H1 (cell line): ENCODE results near the gene SEC24B. TPM values are rescaled to one million over a fixed set of nuclear protein-coding genes. Genes with fewer than 3 reads are reported as not detected.

Experiments
- CTCF ChIA-PET: fragments of 300-600 bp; sonication (Branson Sonifier 250); formaldehyde crosslinking; loops from one replicate; lab custom pipeline; 2021; ENCODE audit not compliant: partially characterized antibody; lab: Charles Lee
- POLR2A ChIA-PET: fragments of 300-600 bp; sonication (Branson Sonifier 250); formaldehyde crosslinking; loops from one replicate; lab custom pipeline; 2021; ENCODE audit warnings: inconsistent platforms; ENCODE audit not compliant: partially characterized antibody; lab: Charles Lee
- DNase-seq, 2 experiments: peaks; one replicate each; pipeline versions ENCODE4 v3.0.0 to v3.0.0-alpha.2; 2010 to 2022; ENCODE audit warnings: low spot score in 2 of 2, low read depth in 1 of 2, mixed read lengths in 1 of 2
- FAIRE-seq: peaks from 2 replicates; lab custom pipeline; 2011; peaks lifted over from hg19 to GRCh38; lab: Jason Lieb, UNC
- H2AFZ ChIP-seq: 2 replicates; pipeline ENCODE4 v1.8.1; 2012; ENCODE audit warnings: low read length, inconsistent platforms
- H2AK5ac ChIP-seq: 2 replicates; pipeline ENCODE4 v1.6.1; 2013; ENCODE audit warnings: low read depth, low read length
- H2BK120ac ChIP-seq: replicated peaks from 2 replicates; pipeline ENCODE3; 2013; ENCODE audit warnings: low read depth, low read length, inconsistent platforms
- H2BK12ac ChIP-seq: 2 replicates; pipeline ENCODE4 v1.6.1; 2013; ENCODE audit warnings: low read depth, low read length
- H2BK15ac ChIP-seq: 2 replicates; pipeline ENCODE4 v1.6.1; 2013; ENCODE audit warnings: low read length
- H2BK20ac ChIP-seq: 2 replicates; pipeline ENCODE4 v1.6.1; 2013; ENCODE audit warnings: low read length
- H2BK5ac ChIP-seq: 2 replicates; pipeline ENCODE4 v1.6.1; 2013; ENCODE audit warnings: low read depth, low read length
- H3K14ac ChIP-seq: 2 replicates; pipeline ENCODE4 v1.6.1; 2013; ENCODE audit warnings: inconsistent platforms; ENCODE audit not compliant: insufficient read length
- H3K18ac ChIP-seq: 2 replicates; pipeline ENCODE4 v1.6.1; 2013; ENCODE audit warnings: low read length; ENCODE audit errors: extremely low read depth
- H3K23ac ChIP-seq: 2 replicates; pipeline ENCODE4 v1.6.1; 2013; ENCODE audit warnings: inconsistent platforms; ENCODE audit not compliant: insufficient read length
- H3K23me2 ChIP-seq: 2 replicates; pipeline ENCODE4 v1.6.1; 2013; ENCODE audit warnings: low read depth, low read length
- H3K27ac ChIP-seq: 2 replicates; pipeline ENCODE4 v1.6.1; 2011; ENCODE audit warnings: low read depth, low read length, inconsistent platforms
- H3K27me3 ChIP-seq, 4 experiments: replicated peaks in 1 of 4; 1 replicate in 1 of 4; 2 replicates in 3 of 4; pipeline versions ENCODE4 v1.6.1 to v1.8.1; 2011 to 2013; ENCODE audit warnings: low read length in 3 of 4, mild to moderate bottlenecking in 3 of 4, inconsistent platforms in 2 of 4, mixed read lengths in 2 of 4, moderate library complexity in 1 of 4; ENCODE audit not compliant: control insufficient read depth in 3 of 4, insufficient read depth in 3 of 4; ENCODE audit errors: extremely low read depth in 1 of 4
- H3K36me3 ChIP-seq, 4 experiments: 2 replicates each; pipeline versions ENCODE4 v1.6.1 to v1.8.1; 2011 to 2013; ENCODE audit warnings: mild to moderate bottlenecking in 4 of 4, low read length in 3 of 4, moderate library complexity in 2 of 4, control low read depth in 1 of 4, inconsistent platforms in 1 of 4; ENCODE audit not compliant: insufficient read depth in 4 of 4, control insufficient read depth in 2 of 4
- H3K4ac ChIP-seq: replicated peaks from 2 replicates; pipeline ENCODE3; 2013; ENCODE audit warnings: low read length, low read depth, mixed read lengths, inconsistent platforms; ENCODE audit not compliant: insufficient read length
- H3K4me1 ChIP-seq, 4 experiments: replicated peaks in 1 of 4; 1 replicate in 1 of 4; 2 replicates in 3 of 4; pipeline versions ENCODE4 v1.6.1 to v1.8.1; 2011 to 2013; ENCODE audit warnings: low read length in 3 of 4, inconsistent platforms in 2 of 4, mixed read lengths in 1 of 4; ENCODE audit not compliant: insufficient read depth in 4 of 4, control insufficient read depth in 3 of 4
- H3K4me2 ChIP-seq, 2 experiments: 2 replicates each; pipeline versions ENCODE4 v1.6.1 to v1.8.1; 2011 to 2013; ENCODE audit warnings: low read depth in 2 of 2, low read length in 2 of 2, control low read depth in 1 of 2, inconsistent platforms in 1 of 2, mild to moderate bottlenecking in 1 of 2; ENCODE audit not compliant: insufficient read depth in 1 of 2
- H3K4me3 ChIP-seq, 4 experiments: fragments of 200-600, 300-600 bp in 1 of 4; sonication (generic), shearing (Covaris generic), sonication (Bioruptor Twin) in 1 of 4; 2 replicates each; pipeline versions ENCODE4 v1.5.1 to v1.8.1; 2011 to 2016; ENCODE audit warnings: low read length in 4 of 4, low read depth in 3 of 4, control low read depth in 2 of 4, inconsistent platforms in 2 of 4, mild to moderate bottlenecking in 2 of 4, mixed read lengths in 1 of 4, moderate library complexity in 1 of 4; ENCODE audit not compliant: insufficient read depth in 2 of 4; ENCODE audit errors: extremely low read depth in 1 of 4
- H3K56ac ChIP-seq: replicated peaks from 2 replicates; pipeline ENCODE3; 2013; ENCODE audit warnings: low read depth, mild to moderate bottlenecking, mixed read lengths, low read length, inconsistent platforms; ENCODE audit not compliant: insufficient read length
- H3K79me1 ChIP-seq: 2 replicates; pipeline ENCODE4 v1.6.1; 2013; ENCODE audit warnings: low read depth, low read length, control low read depth
- H3K79me2 ChIP-seq, 2 experiments: 2 replicates each; pipeline versions ENCODE4 v1.6.1 to v1.8.1; 2012 to 2013; ENCODE audit warnings: low read length in 2 of 2, mild to moderate bottlenecking in 2 of 2, inconsistent platforms in 1 of 2; ENCODE audit not compliant: insufficient read depth in 2 of 2, control insufficient read depth in 1 of 2
- H3K9ac ChIP-seq, 4 experiments: replicated peaks in 1 of 4; 1 replicate in 1 of 4; 2 replicates in 3 of 4; pipeline versions ENCODE4 v1.6.1 to v1.8.1; 2011 to 2013; ENCODE audit warnings: low read depth in 3 of 4, low read length in 3 of 4, control low read depth in 2 of 4, mild to moderate bottlenecking in 2 of 4, moderate library complexity in 2 of 4, inconsistent platforms in 1 of 4; ENCODE audit errors: extremely low read depth in 1 of 4
- H3K9me3 ChIP-seq, 2 experiments: 2 replicates each; pipeline versions ENCODE4 v1.6.1 to v1.8.1; 2012 to 2013; ENCODE audit warnings: mild to moderate bottlenecking in 2 of 2, moderate library complexity in 2 of 2, control low read depth in 1 of 2, inconsistent platforms in 1 of 2, low read depth in 1 of 2, low read length in 1 of 2, mixed read lengths in 1 of 2; ENCODE audit not compliant: insufficient read depth in 2 of 2
- H4K20me1 ChIP-seq, 2 experiments: replicated peaks in 1 of 2; 2 replicates each; pipeline versions ENCODE3 to v1.8.1; 2011 to 2013; ENCODE audit warnings: inconsistent platforms in 2 of 2, low read length in 2 of 2, mild to moderate bottlenecking in 1 of 2; ENCODE audit not compliant: insufficient read depth in 2 of 2, control insufficient read depth in 1 of 2
- H4K5ac ChIP-seq: 2 replicates; pipeline ENCODE4 v1.6.1; 2013; ENCODE audit warnings: low read length, low read depth, mixed read lengths, inconsistent platforms; ENCODE audit not compliant: insufficient read length
- H4K8ac ChIP-seq: 2 replicates; pipeline ENCODE4 v1.8.0; 2013; ENCODE audit warnings: mild to moderate bottlenecking, moderate library complexity, low read length, inconsistent platforms; ENCODE audit not compliant: insufficient read depth; ENCODE audit errors: extremely low read depth
- H4K91ac ChIP-seq: replicated peaks from 2 replicates; pipeline ENCODE3; 2013; ENCODE audit warnings: low read length, mixed read lengths, inconsistent platforms; ENCODE audit not compliant: insufficient read length
- BRCA1 ChIP-seq: IDR thresholded peaks from 2 replicates; pipeline ENCODE4 v1.6.1; 2012; ENCODE audit warnings: low read depth, low read length, improper control_type of control experiment
- CTBP2 ChIP-seq: IDR thresholded peaks from 2 replicates; pipeline ENCODE4 v1.7.0; 2011; ENCODE audit warnings: borderline replicate concordance, mild to moderate bottlenecking, moderate library complexity, mixed read lengths, low read length; ENCODE audit not compliant: insufficient read depth, insufficient read length
- EP300 ChIP-seq, 2 experiments: IDR thresholded peaks; 1 replicate in 1 of 2; 2 replicates in 1 of 2; pipeline ENCODE4 v1.6.1; 2011 to 2012; ENCODE audit warnings: low read depth in 2 of 2, low read length in 2 of 2, mild to moderate bottlenecking in 2 of 2, borderline replicate concordance in 1 of 2, inconsistent platforms in 1 of 2, moderate library complexity in 1 of 2
- FOSL1 ChIP-seq: IDR thresholded peaks from 2 replicates; pipeline ENCODE4 v1.6.1; 2011; ENCODE audit warnings: mild to moderate bottlenecking, low read depth, low read length, moderate library complexity; ENCODE audit not compliant: insufficient read depth
- GABPA ChIP-seq: IDR thresholded peaks from 2 replicates; pipeline ENCODE4 v1.6.1; 2011; ENCODE audit warnings: mild to moderate bottlenecking, low read length, moderate library complexity, borderline replicate concordance; ENCODE audit not compliant: insufficient read depth
- JUND ChIP-seq: IDR thresholded peaks from 2 replicates; pipeline ENCODE4 v1.6.1; 2011; ENCODE audit warnings: mild to moderate bottlenecking, improper control_type of control experiment, low read length
- NANOG ChIP-seq: IDR thresholded peaks from 2 replicates; pipeline ENCODE4 v1.6.1; 2011; ENCODE audit warnings: low read length, low read depth, mild to moderate bottlenecking, inconsistent platforms; ENCODE audit not compliant: insufficient read depth, poor library complexity, severe bottlenecking
- POLR2A ChIP-seq, 2 experiments: IDR thresholded peaks; 1 replicate in 1 of 2; 2 replicates in 1 of 2; pipeline ENCODE4 v1.6.1; 2011; ENCODE audit warnings: low read depth in 2 of 2, low read length in 2 of 2, mild to moderate bottlenecking in 2 of 2; ENCODE audit errors: control extremely low read depth in 1 of 2
- SRF ChIP-seq: IDR thresholded peaks from 2 replicates; pipeline ENCODE4 v1.6.1; 2011; ENCODE audit warnings: mild to moderate bottlenecking, low read depth, low read length, moderate library complexity
- TAF1 ChIP-seq: IDR thresholded peaks from 2 replicates; pipeline ENCODE4 v1.6.1; 2011; ENCODE audit warnings: mild to moderate bottlenecking, low read depth, low read length
- USF2 ChIP-seq: IDR thresholded peaks from 2 replicates; pipeline ENCODE4 v1.6.1; 2011; ENCODE audit warnings: low read length, improper control_type of control experiment
- YY1 ChIP-seq: IDR thresholded peaks from 2 replicates; pipeline ENCODE4 v1.6.1; 2011; ENCODE audit warnings: low read depth, mild to moderate bottlenecking, low read length
- WGBS, 2 experiments: shearing (Covaris generic) in 1 of 2; methylation state at CpG; one replicate each; pipeline versions ENCODE4 v1.1.6 to v1.1.7; 2013 to 2015; ENCODE audit warnings: low lambda C conversion rate in 2 of 2, mixed read lengths in 2 of 2, inconsistent platforms in 1 of 2, low coverage in 1 of 2, missing lambda C conversion rate in 1 of 2; ENCODE audit not compliant: insufficient replicate concordance in 2 of 2, insufficient coverage in 1 of 2, insufficient read length in 1 of 2; ENCODE audit errors: extremely low coverage in 1 of 2, missing lambda C conversion rate in 1 of 2; 5-methylcytosine and 5-hydroxymethylcytosine counted together
- polyA plus RNA-seq, 7 experiments: library from polyadenylated mRNA; depleted of rRNA in 3 of 7; stranded (reverse) in 5 of 7; unstranded in 2 of 7; fragments of >200 nt in 5 of 7; fragments of 200-250 nt in 2 of 7; gene quantifications; 1 replicate in 5 of 7; 2 replicates in 1 of 7; 4 replicates in 1 of 7; pipeline versions ENCODE4 v1.2.1 to v1.2.3, GENCODE V29; 2011 to 2013; ENCODE audit warnings: missing spikeins in 2 of 7, mixed read lengths in 2 of 7
- total RNA-seq: library from RNA; stranded (reverse); fragmentation: NEBNext Ultra II Directional; extraction: Animal tissue kit (Norgen Biotek cat#: 25700); gene quantifications from 2 replicates; pipeline ENCODE4 v1.2.1, GENCODE V29; 2021

SEC24B gene
- total and polyA plus RNA-seq, 2 of the 8 experiments (the other 6 are each of a cell fraction or from before 2014, with no cell fraction given), result 25.6 to 30.9 TPM

GRCh38 chr4:109395694-109396093, 37.9 kb upstream of the SEC24B start:
- no peaks in the 10 kb centered on the region for H3K79me1 ChIP-seq
- H2AK5ac ChIP-seq, result no peak overlapping the region
- H3K23me2 ChIP-seq, result no peaks in the 10 kb centered on the region; the same call in 1 of the 2 replicates
- TF ChIP-seq TAF1, result no peak
- no peak for TF ChIP-seq YY1
- no peak for TF ChIP-seq FOSL1
- TF ChIP-seq POLR2A (IDR thresholded peaks at IDR 0.05; ENCODE audit: control extremely low read depth in 1 of 2, low read depth in 2 of 2, low read length in 2 of 2), result no peak
- TF ChIP-seq CTBP2, result no peak
- no peak for TF ChIP-seq SRF
- TF ChIP-seq JUND, result no peak
- no peak for TF ChIP-seq BRCA1
- TF ChIP-seq NANOG, result no peak
- TF ChIP-seq GABPA, result no peak
- no peak for TF ChIP-seq EP300 (IDR thresholded peaks at IDR 0.05; ENCODE audit: borderline replicate concordance in 1 of 2, low read depth in 2 of 2, low read length in 2 of 2)
- TF ChIP-seq USF2, result no peak
- H3K9me3 ChIP-seq, result no peaks in the 10 kb centered on the region
- H4K5ac ChIP-seq, result no peak overlapping the region
- H3K79me2 ChIP-seq, result no peaks in the 10 kb centered on the region
- no peak for FAIRE-seq
- H4K8ac ChIP-seq, result no peak overlapping the region
- no peak overlapping the region for H2AFZ ChIP-seq
- no peak overlapping the region for H2BK20ac ChIP-seq
- H2BK120ac ChIP-seq, result no peak overlapping the region
- no peaks in the 10 kb centered on the region for H3K4me1 ChIP-seq
- no peak overlapping the region for H3K4me3 ChIP-seq
- H3K18ac ChIP-seq, result no peak overlapping the region
- no peak overlapping the region for H3K4me2 ChIP-seq
- no peak overlapping the region for H3K56ac ChIP-seq
- H3K9ac ChIP-seq, result no peak overlapping the region; a peak in 1 of 7 replicates
- H4K20me1 ChIP-seq, result no peaks in the 10 kb centered on the region
- H2BK12ac ChIP-seq, result no peak overlapping the region
- no peaks in the 10 kb centered on the region for H3K27me3 ChIP-seq
- no peak overlapping the region for H2BK5ac ChIP-seq
- no peak overlapping the region for H4K91ac ChIP-seq
- H3K14ac ChIP-seq, result no peak overlapping the region
- H2BK15ac ChIP-seq, result no peak overlapping the region
- H3K36me3 ChIP-seq, result no peaks in the 10 kb centered on the region
- ChIA-PET CTCF (interaction anchor here (0.6 to 1.1 kb wide), 3 partner anchors 10 to 688 kb away, joined by 3 to 10 read pairs (median 3); no protein-coding TSS in a partner anchor), POLR2A (interaction anchor here (1.3 kb wide), 1 partner anchor 8 kb away, joined by 3 read pairs; no protein-coding TSS in a partner anchor)
- WGBS, 2 experiments, result 65% methylated on average over 10 of the region's 10 CpGs; no CpG with 5 or more reads in 1 of the 2 experiments
- no peak overlapping the region for H3K27ac ChIP-seq
- H3K23ac ChIP-seq, result no peak overlapping the region
- peak in 1 of 2 experiments; percentile 60 for DNase-seq
- H3K4ac ChIP-seq, result no peak overlapping the region
